Measurements from ENCODE around the gene LCN12. TPM values are rescaled to one million over a fixed set of nuclear protein-coding genes. Genes with fewer than 3 reads are reported as not detected.

Gene LCN12
- total RNA-seq, 1 donor from 2014 or later = 0.82 TPM

DNA sequence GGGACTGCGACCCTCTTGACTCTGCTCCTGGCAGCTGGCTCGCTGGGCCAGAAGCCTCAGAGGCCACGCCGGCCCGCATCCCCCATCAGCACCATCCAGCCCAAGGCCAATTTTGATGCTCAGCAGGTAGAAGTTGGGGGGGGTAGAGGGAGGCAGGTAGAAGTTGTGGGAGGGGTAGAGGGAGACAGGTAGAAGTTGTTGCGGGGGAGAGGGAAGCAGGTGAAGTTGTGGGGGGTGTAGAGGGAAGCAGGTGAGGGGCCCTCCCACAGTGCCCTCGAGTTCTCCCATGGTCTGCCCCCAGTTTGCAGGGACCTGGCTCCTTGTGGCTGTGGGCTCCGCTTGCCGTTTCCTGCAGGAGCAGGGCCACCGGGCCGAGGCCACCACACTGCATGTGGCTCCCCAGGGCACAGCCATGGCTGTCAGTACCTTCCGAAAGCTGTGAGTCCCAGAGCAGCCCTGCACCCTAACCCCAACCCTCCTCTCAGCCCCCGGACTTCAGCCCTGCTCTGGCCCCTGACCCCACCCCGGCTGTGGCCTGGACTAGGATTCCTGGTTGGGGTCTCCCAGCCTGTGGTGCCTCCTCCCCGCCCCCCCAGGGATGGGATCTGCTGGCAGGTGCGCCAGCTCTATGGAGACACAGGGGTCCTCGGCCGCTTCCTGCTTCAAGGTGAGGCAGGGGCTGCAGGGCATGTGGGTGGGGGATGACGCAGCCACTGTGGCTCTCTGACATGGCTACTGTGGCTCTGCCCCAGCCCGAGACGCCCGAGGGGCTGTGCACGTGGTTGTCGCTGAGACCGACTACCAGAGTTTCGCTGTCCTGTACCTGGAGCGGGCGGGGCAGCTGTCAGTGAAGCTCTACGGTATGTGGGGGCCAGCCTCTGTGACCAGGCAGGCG is 6.5 kb upstream of the LCN12 start:
- DNase-seq = no peak

DNA sequence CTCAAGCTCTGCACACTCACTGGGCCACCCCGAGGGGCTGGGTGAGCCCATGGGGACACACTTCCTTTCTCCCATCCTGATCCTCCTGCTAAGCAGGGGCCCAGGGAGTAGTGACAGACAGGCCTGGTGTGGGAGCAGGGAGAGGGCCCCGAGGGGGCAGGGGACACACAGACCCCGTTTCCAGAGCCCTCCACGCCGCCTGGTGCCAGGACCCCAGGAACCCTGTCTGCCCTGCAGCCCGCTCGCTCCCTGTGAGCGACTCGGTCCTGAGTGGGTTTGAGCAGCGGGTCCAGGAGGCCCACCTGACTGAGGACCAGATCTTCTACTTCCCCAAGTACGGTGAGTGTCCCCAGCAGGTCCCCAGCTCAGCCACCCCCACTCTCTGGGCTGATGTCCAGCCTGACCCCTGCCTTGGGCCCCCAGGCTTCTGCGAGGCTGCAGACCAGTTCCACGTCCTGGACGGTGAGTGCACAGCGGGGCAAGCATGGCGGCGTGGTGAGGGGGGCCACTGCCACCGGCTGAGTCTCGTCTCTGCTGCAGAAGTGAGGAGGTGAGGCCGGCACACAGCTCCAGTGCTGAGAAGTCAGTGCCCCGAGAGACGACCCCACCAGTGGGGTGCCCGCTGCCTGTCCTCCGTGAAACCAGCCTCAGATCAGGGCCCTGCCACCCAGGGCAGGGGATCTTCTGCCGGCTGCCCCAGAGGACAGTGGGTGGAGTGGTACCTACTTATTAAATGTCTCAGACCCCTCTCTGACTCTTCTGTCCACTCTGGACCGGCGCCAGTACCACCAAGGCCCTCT is 5.6 kb upstream of the LCN12 start:
- DNase-seq = no peak

DNA sequence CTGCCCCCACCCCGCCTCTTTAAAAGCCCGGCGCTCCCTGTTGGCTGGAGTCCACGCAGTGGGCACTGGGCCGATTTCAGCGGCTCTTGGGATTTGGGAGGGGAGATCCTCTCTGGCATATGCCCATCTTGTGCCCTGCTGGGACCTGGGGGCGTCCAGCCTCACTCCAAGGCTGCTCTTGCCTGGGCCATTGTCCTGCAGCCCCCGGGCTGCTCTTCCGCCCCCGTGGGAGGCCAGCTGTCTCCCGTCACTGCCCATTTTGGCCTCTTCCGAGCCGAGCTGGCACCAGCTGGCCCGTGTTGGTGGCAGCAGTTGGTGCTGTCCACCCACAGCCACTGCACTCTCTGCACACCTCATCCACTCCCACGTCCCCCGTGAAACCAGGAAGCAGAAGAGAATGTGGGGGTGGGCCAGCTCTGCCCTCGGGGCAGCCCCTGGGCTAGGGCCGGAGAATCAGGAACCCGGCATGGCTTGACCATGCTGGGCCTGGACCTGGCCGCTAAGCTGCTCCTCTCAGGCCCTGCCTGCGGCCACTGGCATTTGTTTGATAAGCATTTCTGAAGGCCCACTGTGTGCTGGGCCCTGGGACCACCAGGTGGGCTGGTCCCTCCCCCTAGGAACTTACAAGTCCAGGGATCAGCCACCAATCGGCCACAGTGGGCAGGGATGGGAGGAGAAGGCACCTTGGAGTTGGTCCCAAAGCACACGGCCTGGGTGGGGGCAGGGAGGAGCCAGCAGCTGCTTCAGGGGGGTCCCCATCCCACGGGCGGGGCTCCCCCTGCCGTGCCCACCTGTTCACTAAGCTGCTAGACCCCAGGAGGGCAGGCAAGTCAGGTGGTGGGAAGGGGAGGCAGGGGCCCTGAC is 4.8 kb upstream of the LCN12 start:
- DNase-seq = peak; percentile 56

DNA sequence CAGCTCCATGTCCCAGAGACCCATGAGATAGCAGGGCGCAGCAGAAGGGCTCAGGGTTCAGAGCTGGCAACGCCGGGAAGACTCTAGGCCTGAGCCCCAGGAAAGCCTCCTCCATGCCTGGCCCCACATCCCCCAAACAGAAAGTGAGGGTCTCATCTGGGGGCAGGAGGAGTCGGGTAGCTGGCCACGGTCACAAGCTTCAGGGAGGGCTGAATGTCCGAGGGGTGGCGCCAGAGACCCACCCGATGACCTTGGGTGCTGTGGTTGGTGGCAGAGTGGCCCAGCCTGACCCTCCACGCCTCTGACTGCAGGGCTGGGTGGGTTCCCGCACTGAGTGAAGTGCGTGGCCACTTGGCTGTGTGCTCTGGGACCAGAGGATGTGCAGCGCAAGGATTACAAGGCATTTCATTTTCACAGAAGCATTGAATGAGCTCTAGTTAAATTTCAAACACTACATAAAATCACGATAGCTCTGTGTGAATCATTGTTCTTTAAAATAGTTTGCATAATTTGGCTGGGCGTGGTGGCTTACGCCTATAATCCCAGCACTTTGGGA is 4.0 kb upstream of the LCN12 start:
- DNase-seq = peak; percentile 59

DNA sequence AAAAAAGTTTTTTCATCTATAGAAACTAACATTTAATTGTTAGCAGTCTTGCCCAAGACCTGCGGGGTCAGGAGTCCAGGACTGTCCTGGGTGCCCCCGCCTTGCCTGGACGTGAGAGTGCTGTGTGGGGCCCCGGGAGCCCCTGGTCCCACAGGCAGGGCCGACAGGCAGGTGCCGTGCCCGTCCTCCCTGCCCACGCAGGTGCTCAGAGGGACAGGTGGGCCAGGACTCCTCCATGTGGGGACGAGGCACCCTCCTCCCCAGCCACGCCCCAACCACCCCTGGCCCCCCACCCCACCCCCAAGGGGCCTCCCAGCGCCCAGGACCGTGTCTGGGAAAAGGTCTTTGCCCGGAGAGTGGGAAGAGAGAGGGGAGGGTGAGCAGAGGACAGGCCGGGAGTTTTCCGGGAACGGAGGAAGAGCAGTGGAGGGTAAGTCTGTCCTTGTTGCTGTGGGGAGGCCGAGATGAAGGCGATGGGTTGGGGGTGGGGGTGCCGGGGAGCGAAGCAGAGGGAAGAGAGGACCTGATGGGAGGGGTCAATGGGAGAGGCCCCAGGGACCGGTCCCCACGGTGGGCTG is 2.7 kb upstream of the LCN12 start:
- no peak for DNase-seq

DNA sequence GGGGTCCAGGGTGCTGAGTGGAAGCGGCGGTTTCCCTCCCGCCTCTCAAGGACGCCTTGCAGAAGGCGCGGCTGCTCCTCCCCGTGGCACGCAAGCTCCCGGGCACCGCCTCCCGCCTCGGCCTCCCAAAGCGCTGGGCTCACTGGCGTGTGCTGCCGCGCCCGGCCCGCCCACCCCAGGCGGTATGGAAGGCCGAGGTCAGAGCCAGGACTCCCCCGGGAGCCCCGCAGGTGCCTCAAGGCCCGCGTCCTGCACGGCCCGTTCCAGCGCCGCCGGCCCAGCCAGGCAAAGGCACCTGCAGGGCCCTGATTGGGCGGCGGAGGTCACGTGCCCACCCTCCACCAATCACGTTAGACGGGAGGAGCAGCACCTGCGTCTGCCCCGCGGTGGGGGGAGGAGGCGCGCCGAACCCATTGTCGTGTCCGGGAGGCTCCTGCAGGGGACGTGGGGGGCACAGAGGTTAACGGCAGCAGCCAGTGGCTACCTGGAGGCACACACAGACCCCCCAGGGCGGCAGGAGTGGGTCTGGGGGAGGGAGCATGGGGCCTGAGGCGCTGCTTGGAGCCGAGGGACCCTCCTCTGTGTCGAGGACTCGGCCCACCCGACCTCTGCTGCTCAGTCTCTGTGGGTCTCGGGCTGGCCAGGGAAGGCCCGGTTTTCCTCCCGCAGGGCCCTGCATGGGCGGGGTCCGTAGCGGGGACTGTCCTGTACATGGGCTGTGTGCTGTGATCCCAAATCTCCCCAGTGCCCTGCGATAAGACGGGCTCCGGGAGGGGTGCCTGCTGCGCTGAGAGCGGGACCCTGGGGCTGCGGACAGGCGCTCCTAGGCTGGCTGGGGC is 2.0 kb upstream of the LCN12 start:
- DNase-seq = peak; percentile 94

- no peak for DNase-seq
Measured at GRCh38 chr9:136950656-136951276, 1.3 kb upstream of the LCN12 start.

GRCh38 chr9:136952321-136952850 is 313 bp downstream of the LCN12 start:
- DNase-seq = no peak

- no peak for DNase-seq
Measured at GRCh38 chr9:136952876-136953770, 1.1 kb downstream of the LCN12 start.

GRCh38 chr9:136953771-136954269 is 1.7 kb downstream of the LCN12 start:
- DNase-seq = no peak

- no peak for DNase-seq
Measured at GRCh38 chr9:136954270-136955083, 2.4 kb downstream of the LCN12 start.

DNA sequence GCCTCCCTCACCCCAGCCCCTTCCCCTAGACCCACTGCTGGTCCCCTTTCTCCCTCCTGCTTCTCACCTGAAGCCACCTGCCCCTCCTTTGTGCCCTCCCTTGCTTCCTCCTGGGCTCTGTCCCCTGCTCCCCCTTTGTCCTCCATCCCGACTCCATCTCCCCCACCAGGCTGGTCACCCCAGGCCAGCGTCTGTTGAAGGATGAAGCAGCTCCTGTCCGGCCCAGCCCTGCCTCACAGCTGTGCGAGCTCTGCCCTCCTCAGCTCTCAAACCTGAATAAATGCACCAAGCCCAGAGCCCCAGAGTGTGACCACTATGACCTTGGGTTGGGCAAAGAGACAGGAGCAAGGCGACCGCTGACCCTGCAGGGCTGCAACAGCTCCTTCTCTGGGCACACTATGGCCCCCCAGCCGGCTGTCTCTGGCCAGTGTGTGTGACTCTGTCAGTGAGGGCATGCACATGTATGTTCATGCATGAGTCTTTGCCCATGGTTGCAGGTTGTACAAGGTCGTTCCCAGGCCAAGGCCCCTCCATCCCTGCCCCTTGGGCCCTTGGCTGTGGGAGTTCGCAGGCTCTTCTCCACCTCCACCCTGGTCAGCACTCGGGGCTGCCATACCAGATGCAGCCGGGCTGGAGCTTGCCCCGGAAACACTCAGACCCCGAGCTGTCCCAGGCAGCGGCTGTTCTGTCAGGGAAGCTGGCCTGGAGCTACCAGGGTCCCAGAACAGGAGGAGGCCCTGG is 3.3 kb downstream of the LCN12 start:
- DNase-seq = no peak

DNA sequence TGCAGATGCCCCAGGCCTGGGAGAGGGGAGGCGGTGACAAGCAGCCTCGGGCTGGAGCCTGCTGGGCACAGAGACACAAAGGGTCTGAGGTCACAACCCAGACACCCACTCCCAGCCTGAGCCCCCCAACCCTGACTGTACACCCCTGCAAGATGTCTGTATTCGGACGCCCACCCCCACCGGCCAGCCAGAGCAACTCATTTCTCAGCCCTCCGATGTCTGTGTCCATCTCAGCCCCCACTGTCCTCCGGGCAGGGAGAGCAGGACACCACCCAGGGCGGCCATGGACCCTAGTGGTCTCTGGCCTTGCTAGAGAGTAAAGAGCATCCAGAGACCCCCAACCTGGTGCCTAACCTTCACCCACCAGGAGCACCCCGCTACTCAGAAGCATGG is 3.9 kb downstream of the LCN12 start:
- DNase-seq = no peak

- no peak for DNase-seq
Measured at GRCh38 chr9:136956604-136957003, 4.5 kb downstream of the LCN12 start.

- DNase-seq = no peak
Measured at GRCh38 chr9:136957461-136957860, 5.4 kb downstream of the LCN12 start.

- DNase-seq = no peak
Measured at GRCh38 chr9:136957901-136958300, 5.8 kb downstream of the LCN12 start.

- no peak for DNase-seq
Measured at GRCh38 chr9:136958473-136958872, 6.4 kb downstream of the LCN12 start.

Measured in tongue (tissue), 2 donors.